H1 (cell line): ENCODE results near the gene WDFY3. TPM values are rescaled to one million over a fixed set of nuclear protein-coding genes. Genes with fewer than 3 reads are reported as not detected.

Experiments used
- CBX8 ChIP-seq: fragments of 300-800, 300-1000 bp; sonication (generic); IDR thresholded peaks from 2 replicates; pipeline ENCODE4 v1.7.1; 2016; ENCODE audit warnings: low read depth, low read length, borderline replicate concordance
- RAD21 ChIP-seq, 2 experiments: IDR thresholded peaks in 1 of 2; conservative IDR thresholded peaks in 1 of 2; 2 replicates each; pipeline ENCODE4 v1.6.1; 2011; ENCODE audit warnings: low read depth in 2 of 2, low read length in 2 of 2, improper control_type of control experiment in 1 of 2, inconsistent platforms in 1 of 2, mild to moderate bottlenecking in 1 of 2, moderate library complexity in 1 of 2
- polyA plus RNA-seq, 7 experiments: library from polyadenylated mRNA; depleted of rRNA in 3 of 7; stranded (reverse) in 5 of 7; unstranded in 2 of 7; fragments of >200 nt in 5 of 7; fragments of 200-250 nt in 2 of 7; gene quantifications; 1 replicate in 5 of 7; 2 replicates in 1 of 7; 4 replicates in 1 of 7; pipeline versions ENCODE4 v1.2.1 to v1.2.3, GENCODE V29; 2011 to 2013; ENCODE audit warnings: missing spikeins in 2 of 7, mixed read lengths in 2 of 7
- total RNA-seq: library from RNA; stranded (reverse); fragmentation: NEBNext Ultra II Directional; extraction: Animal tissue kit (Norgen Biotek cat#: 25700); gene quantifications from 2 replicates; pipeline ENCODE4 v1.2.1, GENCODE V29; 2021

WDFY3 gene
- total and polyA plus RNA-seq, 2 of the 8 experiments (the other 6 are each of a cell fraction or from before 2014, with no cell fraction given): 25.6 to 62.4 TPM

- TF ChIP-seq RAD21 (IDR thresholded peaks at IDR 0.05 in 1 of 2, conservative IDR thresholded peaks at IDR 0.05 in 1 of 2; ENCODE audit: low read depth in 2 of 2, low read length in 2 of 2): no peak
- no peak for TF ChIP-seq CBX8
Observed at GRCh38 chr4:84857296-84857695, 109.2 kb downstream of the WDFY3 start (continued).
